ENCODE data around the gene GOT1. TPM values are rescaled to one million over a fixed set of nuclear protein-coding genes. Genes with fewer than 3 reads are reported as not detected.

The GOT1 gene
- total and polyA plus RNA-seq, 2 of the 8 experiments (the other 6 are each of a cell fraction or from before 2014, with no cell fraction given): 16.7 to 47.0 TPM

GRCh38 chr10:99438890-99439289 lies 8.5 kb upstream of the GOT1 start:
- Histone ChIP-seq H4K20me1 (replicated peaks in 1 of 2; ENCODE audit: control insufficient read depth in 1 of 2, insufficient read depth in 2 of 2, low read length in 2 of 2) (peaks cover 0 to 1% of the 10 kb centered on the region in 2 experiments), H2AK5ac (ENCODE audit: low read depth, low read length) (no peak overlapping the region), H2BK15ac (ENCODE audit: low read length) (no peak overlapping the region), H2BK12ac (ENCODE audit: low read depth, low read length) (no peak overlapping the region), H3K9ac (replicated peaks in 1 of 4; ENCODE audit: extremely low read depth in 1 of 4, low read depth in 3 of 4, low read length in 3 of 4) (no peak overlapping the region), H3K27me3 (replicated peaks in 1 of 4; ENCODE audit: control insufficient read depth in 3 of 4, extremely low read depth in 1 of 4, insufficient read depth in 3 of 4, low read length in 3 of 4) (no peaks in the 10 kb centered on the region), H3K14ac (ENCODE audit: insufficient read length) (no peak overlapping the region), H3K23me2 (ENCODE audit: low read depth, low read length) (no peaks in the 10 kb centered on the region), H3K27ac (ENCODE audit: low read depth, low read length) (no peak overlapping the region), H2BK5ac (ENCODE audit: low read depth, low read length) (no peak overlapping the region), H3K36me3 (ENCODE audit: control insufficient read depth in 2 of 4, insufficient read depth in 4 of 4, low read length in 3 of 4) (no peaks in the 10 kb centered on the region), H3K4me2 (ENCODE audit: insufficient read depth in 1 of 2, low read depth in 2 of 2, low read length in 2 of 2) (no peak overlapping the region), H2BK20ac (ENCODE audit: low read length) (no peak overlapping the region), H4K8ac (ENCODE audit: extremely low read depth, insufficient read depth, low read length) (no peak overlapping the region), H2AFZ (ENCODE audit: low read length) (no peak overlapping the region), H4K5ac (ENCODE audit: insufficient read length, low read depth, low read length) (no peak overlapping the region), H3K4ac (replicated peaks; ENCODE audit: insufficient read length, low read depth, low read length) (no peak overlapping the region), H3K4me1 (replicated peaks in 1 of 4; ENCODE audit: control insufficient read depth in 3 of 4, insufficient read depth in 4 of 4, low read length in 3 of 4) (no peaks in the 10 kb centered on the region), H3K9me3 (ENCODE audit: insufficient read depth in 2 of 2, low read depth in 1 of 2, low read length in 1 of 2) (no peaks in the 10 kb centered on the region), H4K91ac (replicated peaks; ENCODE audit: insufficient read length, low read length) (no peak overlapping the region), H3K79me1 (ENCODE audit: low read depth, low read length) (no peaks in the 10 kb centered on the region), H3K18ac (ENCODE audit: extremely low read depth, low read length) (no peak overlapping the region), H2BK120ac (replicated peaks; ENCODE audit: low read depth, low read length) (no peak overlapping the region), H3K23ac (ENCODE audit: insufficient read length) (no peak overlapping the region), H3K79me2 (ENCODE audit: control insufficient read depth in 1 of 2, insufficient read depth in 2 of 2, low read length in 2 of 2) (no peaks in the 10 kb centered on the region), H3K56ac (replicated peaks; ENCODE audit: insufficient read length, low read depth, low read length) (no peak overlapping the region), H3K4me3 (ENCODE audit: extremely low read depth in 1 of 4, insufficient read depth in 2 of 4, low read depth in 3 of 4, low read length in 4 of 4) (no peak overlapping the region)
- DNase-seq (ENCODE audit: low read depth in 1 of 2, low spot score in 2 of 2): no peak
- CTCF ChIA-PET (ENCODE audit: partially characterized antibody): interaction anchor here (0.8 to 5.1 kb wide), 5 partner anchors 46 to 110 kb away, joined by 3 to 26 read pairs (median 4); partner anchors contain the start of gene NKX2-3
- 74% methylated on average over 2 of the region's 2 CpGs; no CpG with 5 or more reads in 1 of the 2 experiments for WGBS, 2 experiments (ENCODE audit: extremely low coverage in 1 of 2, insufficient coverage in 1 of 2, insufficient read length in 1 of 2, insufficient replicate concordance in 2 of 2, low coverage in 1 of 2, low lambda C conversion rate in 2 of 2, missing lambda C conversion rate in 1 of 2)
- POLR2A ChIA-PET (ENCODE audit: partially characterized antibody): interaction anchor here (1.4 kb wide), 1 partner anchor 9 kb away, joined by 8 read pairs; the partner anchor contains the start of gene GOT1
- FAIRE-seq: no peak
- TF ChIP-seq RFX5 (IDR thresholded peaks at IDR 0.05; ENCODE audit: borderline replicate concordance, low read depth, low read length) (no peak), SP2 (IDR thresholded peaks at IDR 0.05; ENCODE audit: low read length) (no peak), SUZ12 (IDR thresholded peaks at IDR 0.05; ENCODE audit: low read length) (no peak), EZH2 (IDR thresholded peaks at IDR 0.05; ENCODE audit: low read depth, low read length, severe bottlenecking) (no peak), TEAD4 (IDR thresholded peaks at IDR 0.05; ENCODE audit: low read depth, low read length) (no peak), SP1 (IDR thresholded peaks at IDR 0.05; ENCODE audit: low read depth, low read length) (no peak), ZNF274 (IDR thresholded peaks at IDR 0.05; ENCODE audit: borderline replicate concordance, extremely low read depth, low read length) (no peak), JUN (IDR thresholded peaks at IDR 0.05; ENCODE audit: low read depth, low read length) (no peak), RNF2 (IDR thresholded peaks at IDR 0.05; ENCODE audit: borderline replicate concordance, low read depth, low read length, missing control alignments, poor library complexity, severe bottlenecking) (no peak), POLR2A (IDR thresholded peaks at IDR 0.05; ENCODE audit: control extremely low read depth in 1 of 2, low read depth in 2 of 2, low read length in 2 of 2) (no peak), CBX8 (IDR thresholded peaks at IDR 0.05; ENCODE audit: borderline replicate concordance, low read depth, low read length) (no peak)
- TF ChIP-seq, protein P1, sequence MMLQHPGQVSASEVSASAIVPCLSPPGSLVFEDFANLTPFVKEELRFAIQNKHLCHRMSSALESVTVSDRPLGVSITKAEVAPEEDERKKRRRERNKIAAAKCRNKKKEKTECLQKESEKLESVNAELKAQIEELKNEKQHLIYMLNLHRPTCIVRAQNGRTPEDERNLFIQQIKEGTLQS (IDR thresholded peaks at IDR 0.05; ENCODE audit: insufficient read depth, low read depth, low read length): no peak

Data from H1 (cell line).